ENCODE data around the gene SLC35G3.

- TF ChIP-seq CTCF (conservative IDR thresholded peaks at IDR 0.05) (no peak), EZH2 (IDR thresholded peaks at IDR 0.05; ENCODE audit: low read depth) (no peak)
These were observed 38.9 kb downstream of the SLC35G3 start for GRCh38 chr17:35155246-35155645.

Measured in PC-9 (cell line).